HG03045 (cell line): ENCODE data around the gene SLC17A7.

Experiments
- ATAC-seq: cut with Tn5 transposase; IDR thresholded peaks from one replicate; pipeline ENCODE4 v1.9.1; 2021; ENCODE audit warnings: mild to moderate bottlenecking, moderate library complexity; ENCODE audit not compliant: unreplicated experiment

Gene SLC17A7

GRCh38 chr19:49428547-49429451 lies 12.5 kb downstream of the SLC17A7 start:
- no peak for ATAC-seq

DNA sequence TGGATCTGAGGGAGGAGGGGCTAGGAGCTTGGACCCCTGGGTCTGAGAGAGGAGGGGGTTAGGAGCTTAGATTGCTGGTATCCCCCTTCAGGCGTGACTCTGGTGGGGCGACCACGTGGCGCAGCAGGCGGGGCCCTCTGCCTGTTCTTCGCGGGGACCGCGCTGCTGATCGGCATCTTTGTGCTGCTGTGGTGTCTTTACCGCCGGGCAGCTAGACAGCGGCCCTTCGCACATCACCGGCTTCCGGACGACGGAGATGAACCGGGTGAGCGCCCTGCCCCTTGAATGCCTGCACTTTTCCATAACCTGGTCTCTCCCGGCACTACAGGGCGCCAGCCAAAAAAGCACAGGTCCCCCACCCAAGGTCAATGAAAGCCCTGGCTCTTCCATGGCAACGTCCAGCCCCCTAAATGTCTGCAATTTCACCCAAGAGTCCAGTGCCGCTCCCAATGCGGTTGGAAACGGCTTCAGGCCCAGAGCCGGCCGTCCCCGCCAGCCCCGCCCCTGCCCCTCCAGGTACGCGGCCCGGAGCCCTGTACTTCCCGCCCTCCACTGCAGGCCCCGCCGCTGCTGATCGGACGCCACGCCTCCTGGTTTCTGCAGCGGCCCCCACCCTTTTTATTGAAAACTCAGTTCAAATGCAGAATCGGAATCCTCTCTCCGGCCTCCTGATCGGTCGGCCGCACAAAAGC lies 13.3 kb downstream of the SLC17A7 start:
- ATAC-seq: no peak

DNA sequence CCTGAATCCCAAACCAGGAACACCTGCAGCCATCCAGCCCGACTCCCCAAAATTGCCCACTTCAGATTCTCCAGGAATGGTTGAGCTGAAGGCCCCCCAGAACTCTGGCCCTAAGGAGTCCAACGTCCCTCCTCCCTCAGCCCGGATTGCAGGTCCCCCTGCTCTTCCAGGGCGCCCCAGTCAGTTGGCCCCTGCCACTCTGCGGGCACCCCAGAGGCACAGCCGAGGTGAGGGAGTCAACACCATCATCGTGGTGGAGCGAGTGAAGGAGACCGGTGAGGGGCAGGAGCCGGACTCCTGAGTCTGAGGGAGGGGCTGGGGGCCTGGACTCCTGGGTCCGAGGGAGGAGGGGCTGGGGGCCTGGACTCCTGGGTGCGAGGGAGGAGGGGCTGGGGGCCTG lies 14.0 kb downstream of the SLC17A7 start:
- ATAC-seq: no peak

- ATAC-seq: no peak
Measured at GRCh38 chr19:49425922-49426592, 15.3 kb downstream of the SLC17A7 start.

- ATAC-seq: no peak
Measured at GRCh38 chr19:49425178-49425577, 16.1 kb downstream of the SLC17A7 start, which contains the start of gene GFY. Gene GFY (plus strand): TSS chr19:49425388. CDS start chr19:49426431, 1,043 bp downstream.

- ATAC-seq: no peak
Measured at GRCh38 chr19:49423985-49424303, 17.4 kb downstream of the SLC17A7 start.

GRCh38 chr19:49423071-49423984 lies 18.0 kb downstream of the SLC17A7 start, which contains the start of gene PTH2:
Gene PTH2 (minus strand): TSS chr19:49423441. CDS start chr19:49423339, 102 bp downstream.
- ATAC-seq: no peak

GRCh38 chr19:49422407-49423070 lies 18.8 kb downstream of the SLC17A7 start:
- no peak for ATAC-seq

DNA sequence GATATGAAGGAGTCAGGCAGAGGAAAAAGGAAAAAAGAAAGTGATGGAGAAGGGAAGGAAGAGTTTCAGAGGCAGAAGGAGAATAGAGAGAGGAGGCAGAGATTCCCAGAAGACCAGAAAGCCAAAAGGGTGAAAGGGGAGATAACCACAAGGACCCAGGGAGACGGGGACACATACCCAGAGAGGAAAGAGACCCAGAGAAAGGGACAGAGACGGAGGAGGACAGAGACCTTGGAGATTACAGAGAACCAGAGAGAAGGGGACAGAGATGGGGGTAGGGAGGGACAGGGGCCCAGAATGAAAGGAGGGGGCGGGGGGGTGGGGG lies 19.5 kb downstream of the SLC17A7 start:
- ATAC-seq: no peak

DNA sequence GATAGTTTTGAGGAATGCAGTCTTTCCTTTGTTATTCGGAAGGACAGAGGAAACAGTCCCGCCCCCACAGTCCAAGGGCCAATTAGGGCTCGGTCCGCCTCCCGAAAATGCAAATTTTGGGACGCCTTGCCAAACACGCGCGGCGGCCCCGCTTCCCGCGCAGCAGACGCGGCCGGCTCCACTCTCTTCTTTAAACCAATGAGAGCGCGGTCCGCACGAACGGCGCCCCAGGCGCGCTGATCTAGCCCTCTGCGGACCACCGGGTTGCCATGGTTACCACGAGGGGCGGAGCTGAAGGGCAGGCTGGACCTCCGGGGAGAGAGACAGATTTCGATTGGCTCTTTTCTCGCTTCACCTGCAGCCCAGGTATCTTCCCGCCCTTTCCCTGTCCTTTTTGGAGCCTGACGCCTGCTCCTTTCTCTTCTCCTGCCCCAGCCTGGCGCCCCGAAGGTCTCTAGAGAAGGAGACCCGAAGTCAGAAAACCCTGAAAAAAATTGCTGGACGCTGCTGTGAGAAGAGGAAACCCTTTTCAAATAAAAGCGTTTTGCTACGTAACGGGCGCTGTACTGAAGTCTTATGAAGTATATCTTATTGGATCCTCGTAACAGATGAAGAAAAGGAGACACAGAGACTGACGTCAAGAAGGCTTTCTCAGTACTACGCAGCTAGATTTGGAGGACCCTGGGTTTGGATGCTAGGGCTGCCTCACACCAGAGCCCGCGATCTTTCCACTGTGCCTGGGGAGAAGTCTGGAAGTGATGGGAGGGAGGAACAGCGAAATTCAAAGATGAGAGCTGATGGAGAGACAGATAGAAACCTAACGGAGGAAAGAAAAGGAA lies 20.1 kb downstream of the SLC17A7 start:
- ATAC-seq: no peak

- no peak for ATAC-seq
Measured at GRCh38 chr19:49420227-49420626, 21.1 kb downstream of the SLC17A7 start.

DNA sequence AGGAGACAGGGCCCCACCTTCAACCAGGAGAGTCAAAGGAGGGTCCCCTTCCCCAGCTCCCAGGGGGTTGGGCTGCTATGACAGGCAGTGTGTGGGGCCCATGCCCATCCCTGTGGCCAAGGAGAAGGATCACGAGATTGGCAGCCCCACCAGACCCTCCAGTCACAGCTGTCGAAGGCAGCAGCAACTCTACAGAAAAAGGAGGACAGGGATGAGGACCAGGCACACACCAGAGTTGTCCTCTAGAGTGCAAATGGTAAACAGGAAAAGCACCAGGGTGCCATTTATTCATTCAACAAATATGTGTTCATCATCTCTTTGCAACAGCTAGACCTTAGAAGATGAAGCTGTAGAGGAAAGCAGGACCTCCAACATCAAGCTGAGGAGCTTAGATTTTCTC lies 22.2 kb downstream of the SLC17A7 start:
- no peak for ATAC-seq

- no peak for ATAC-seq
Measured at GRCh38 chr19:49418511-49418910, 22.8 kb downstream of the SLC17A7 start.

DNA sequence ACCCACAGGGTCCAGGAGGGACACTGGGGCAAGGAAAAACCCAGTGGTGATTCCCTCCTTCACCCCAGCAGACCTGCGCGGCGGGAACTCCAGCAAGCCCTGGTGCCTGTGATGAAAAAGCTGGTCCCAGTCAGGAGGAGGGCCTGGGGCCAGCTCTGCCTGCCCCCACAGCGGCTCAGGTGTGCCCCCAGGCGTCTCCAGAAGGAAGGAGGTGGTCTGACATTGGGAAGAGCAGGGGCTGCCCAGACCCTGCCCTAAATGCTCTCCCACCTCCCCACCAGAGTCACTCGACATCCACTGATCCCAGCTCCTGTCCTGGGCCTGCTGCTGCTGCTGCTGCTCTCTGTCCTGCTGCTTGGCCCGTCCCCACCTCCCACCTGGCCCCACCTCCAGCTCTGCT lies 24.2 kb downstream of the SLC17A7 start:
- no peak for ATAC-seq

- ATAC-seq: no peak
Measured at GRCh38 chr19:49415810-49416200, 25.5 kb downstream of the SLC17A7 start.

- ATAC-seq: no peak
Measured at GRCh38 chr19:49415102-49415809, 26.1 kb downstream of the SLC17A7 start.

- ATAC-seq: no peak
Measured at GRCh38 chr19:49414256-49414655, 27.1 kb downstream of the SLC17A7 start.

- ATAC-seq: no peak
Measured at GRCh38 chr19:49413348-49413747, 28.0 kb downstream of the SLC17A7 start.
